Glutamatergic neuron (in vitro differentiated cells): ENCODE data around the gene SFMBT2. TPM values are rescaled to one million over a fixed set of nuclear protein-coding genes. Genes with fewer than 3 reads are reported as not detected.

Experiments
- DNase-seq: peaks from one replicate; pipeline ENCODE4 v3.0.0; 2022
- H3K27ac Mint-ChIP-seq: one replicate; pipeline ENCODE4 v1.8.0; 2020; ENCODE audit warnings: mild to moderate bottlenecking, mixed read lengths, inconsistent platforms; ENCODE audit not compliant: unreplicated experiment
- H3K27me3 Mint-ChIP-seq: one replicate; pipeline ENCODE4 v1.8.0; 2020; ENCODE audit warnings: mild to moderate bottlenecking, moderate library complexity, mixed read lengths, inconsistent platforms; ENCODE audit not compliant: unreplicated experiment
- H3K36me3 Mint-ChIP-seq: one replicate; pipeline ENCODE4 v1.8.0; 2020; ENCODE audit warnings: mild to moderate bottlenecking, mixed read lengths, inconsistent platforms; ENCODE audit not compliant: unreplicated experiment
- H3K4me1 Mint-ChIP-seq: one replicate; pipeline ENCODE4 v1.8.0; 2020; ENCODE audit warnings: mild to moderate bottlenecking, low read depth, mixed read lengths, inconsistent platforms; ENCODE audit not compliant: unreplicated experiment
- H3K4me3 Mint-ChIP-seq: one replicate; pipeline ENCODE4 v1.8.0; 2020; ENCODE audit warnings: mild to moderate bottlenecking, mixed read lengths, inconsistent platforms; ENCODE audit not compliant: unreplicated experiment
- H3K9me3 Mint-ChIP-seq: one replicate; pipeline ENCODE4 v1.8.0; 2020; ENCODE audit warnings: mild to moderate bottlenecking, moderate library complexity, mixed read lengths, inconsistent platforms; ENCODE audit not compliant: unreplicated experiment
- CTCF ChIP-seq: fragments of 200-600 bp; sonication (generic); IDR thresholded peaks from one replicate; pipeline ENCODE4 v1.5.0; 2021; ENCODE audit not compliant: partially characterized antibody, unreplicated experiment
- total RNA-seq: library from RNA; stranded (reverse); fragmentation: NEBNext Ultra II Directional; extraction: Animal tissue kit (Norgen Biotek cat#: 25700); gene quantifications from one replicate; pipeline ENCODE4 v1.2.1, GENCODE V29; 2021; ENCODE audit not compliant: unreplicated experiment

The SFMBT2 gene
- total RNA-seq, 1 donor from 2014 or later: 9.1 TPM

GRCh38 chr10:7296076-7296475, 114.8 kb downstream of the SFMBT2 start:
- H3K4me1 Mint-ChIP-seq: peaks cover 6% of the 10 kb centered on the region
- no peak for TF ChIP-seq CTCF
- no peaks in the 10 kb centered on the region for H3K9me3 Mint-ChIP-seq
- DNase-seq: no peak
- no peaks in the 10 kb centered on the region for H3K36me3 Mint-ChIP-seq
- H3K4me3 Mint-ChIP-seq: no peak overlapping the region
- no peaks in the 10 kb centered on the region for H3K27me3 Mint-ChIP-seq
- H3K27ac Mint-ChIP-seq: no peak overlapping the region

- Mint-ChIP-seq H3K27me3 (no peaks in the 10 kb centered on the region), H3K4me3 (no peak overlapping the region), H3K9me3 (no peaks in the 10 kb centered on the region)
Measured at GRCh38 chr10:7293378-7293920, 117.4 kb downstream of the SFMBT2 start.

GRCh38 chr10:7291487-7292270, 119.2 kb downstream of the SFMBT2 start:
- H3K4me3 Mint-ChIP-seq: no peak overlapping the region
- no peak for TF ChIP-seq CTCF
- H3K36me3 Mint-ChIP-seq: no peaks in the 10 kb centered on the region
- H3K9me3 Mint-ChIP-seq: no peaks in the 10 kb centered on the region
- peaks cover 8% of the 10 kb centered on the region for H3K4me1 Mint-ChIP-seq
- no peak for DNase-seq
- H3K27ac Mint-ChIP-seq: no peak overlapping the region
- no peaks in the 10 kb centered on the region for H3K27me3 Mint-ChIP-seq

More at GRCh38 chr10:7293378-7293920, 117.4 kb downstream of the SFMBT2 start:
- peaks cover 8% of the 10 kb centered on the region for H3K4me1 Mint-ChIP-seq
- no peak overlapping the region for H3K27ac Mint-ChIP-seq
- no peak for DNase-seq
- TF ChIP-seq CTCF: no peak
- no peaks in the 10 kb centered on the region for H3K36me3 Mint-ChIP-seq

- no peaks in the 10 kb centered on the region for H3K9me3 Mint-ChIP-seq
- peaks cover 4% of the 10 kb centered on the region for H3K4me1 Mint-ChIP-seq
- no peak for TF ChIP-seq CTCF
- no peaks in the 10 kb centered on the region for H3K27me3 Mint-ChIP-seq
- DNase-seq: no peak
- no peaks in the 10 kb centered on the region for H3K36me3 Mint-ChIP-seq
- no peak overlapping the region for H3K27ac Mint-ChIP-seq
- no peak overlapping the region for H3K4me3 Mint-ChIP-seq
Measured at GRCh38 chr10:7288060-7288690, 122.7 kb downstream of the SFMBT2 start.

GRCh38 chr10:7287377-7287776, 123.5 kb downstream of the SFMBT2 start:
- Mint-ChIP-seq H3K4me1 (peaks cover 4% of the 10 kb centered on the region), H3K9me3 (no peaks in the 10 kb centered on the region), H3K36me3 (no peaks in the 10 kb centered on the region), H3K27me3 (no peaks in the 10 kb centered on the region), H3K27ac (no peak overlapping the region), H3K4me3 (no peak overlapping the region)
- DNase-seq: no peak
- TF ChIP-seq CTCF: no peak
